HG03064 (cell line): ENCODE results near the gene SLC7A4.

Experiments used
- ATAC-seq: cut with Tn5 transposase; IDR thresholded peaks from one replicate; pipeline ENCODE4 v1.9.1; 2021; ENCODE audit warnings: low read depth; ENCODE audit not compliant: unreplicated experiment

The SLC7A4 gene

DNA sequence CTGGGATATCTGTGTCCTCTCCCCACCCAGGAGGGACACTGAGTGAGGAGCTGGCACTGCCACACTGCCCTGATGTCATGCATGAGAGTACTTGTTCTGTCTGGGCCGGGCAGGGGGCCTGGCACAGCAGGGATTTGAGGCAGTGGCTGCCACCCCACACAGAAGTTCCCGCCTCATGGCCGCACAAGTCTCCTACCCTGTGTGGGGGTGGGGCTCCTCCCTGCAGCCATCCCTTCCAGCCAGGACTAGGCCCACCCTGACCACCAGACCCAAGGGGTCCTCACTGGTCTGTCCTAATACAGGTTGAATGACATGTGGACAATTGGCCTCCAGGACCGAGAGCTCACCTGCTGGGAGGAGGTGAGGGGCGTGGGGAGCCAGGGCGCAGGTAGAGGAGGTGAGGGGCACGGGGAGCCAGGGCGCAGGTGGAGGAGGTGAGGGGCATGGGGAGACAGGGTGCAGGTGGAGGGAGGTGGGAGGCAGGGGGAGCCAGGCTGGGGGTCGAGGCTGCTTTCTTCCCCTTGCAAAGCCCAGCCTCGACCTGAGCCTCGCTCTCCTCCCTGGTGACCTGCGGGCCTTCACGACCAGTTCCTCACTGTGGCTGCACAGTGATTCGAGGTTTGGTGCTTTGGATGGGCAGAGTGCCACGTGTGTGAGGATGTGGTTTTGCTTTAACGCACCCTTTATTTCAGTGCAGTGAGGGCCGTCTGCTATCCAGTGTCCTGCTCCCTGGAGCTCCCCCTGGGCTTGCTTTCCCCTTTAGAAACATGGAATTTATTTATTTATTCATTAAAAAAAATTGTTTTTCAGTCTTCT lies 42.8 kb downstream of the SLC7A4 start:
- ATAC-seq, result no peak

DNA sequence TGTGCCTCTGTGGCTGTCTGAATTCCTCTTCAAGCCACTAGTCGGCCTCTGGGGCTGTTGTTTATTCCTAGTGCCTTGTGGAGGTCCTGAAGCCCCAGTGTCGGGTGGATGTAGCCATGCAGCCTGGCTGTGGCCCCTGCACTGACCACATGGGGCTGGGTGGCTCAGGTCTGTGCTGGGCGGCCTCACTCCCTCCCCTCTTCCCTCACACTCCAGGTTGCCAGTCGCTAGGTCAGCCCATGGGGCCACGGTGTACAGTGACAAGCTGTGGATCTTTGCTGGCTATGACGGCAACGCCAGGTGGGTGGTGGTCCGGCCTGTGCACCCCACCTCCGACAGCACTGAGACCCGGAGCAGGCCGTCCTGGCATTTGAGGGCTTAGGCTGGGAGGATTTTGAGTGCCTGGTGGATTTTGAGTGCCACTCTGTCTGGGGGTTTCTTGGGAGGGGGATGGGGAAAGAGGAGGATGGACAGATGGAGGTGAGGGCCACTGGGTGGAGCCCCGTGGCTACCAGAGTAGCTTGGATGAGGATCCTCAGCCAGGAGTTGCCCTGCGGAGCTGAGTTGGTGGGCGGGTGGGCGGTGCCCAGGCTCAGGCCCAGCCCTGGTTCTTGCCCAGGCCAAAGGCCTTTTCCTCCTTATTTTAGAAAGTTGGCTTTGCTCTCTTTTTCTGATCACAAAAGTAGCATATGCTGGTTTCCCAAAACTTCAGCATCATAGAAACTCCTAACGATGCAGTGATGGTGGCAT lies 43.6 kb downstream of the SLC7A4 start:
- ATAC-seq, result no peak

- ATAC-seq, result no peak
These were observed 45.0 kb downstream of the SLC7A4 start for GRCh38 chr22:20987375-20987774.

- ATAC-seq, result no peak
These were observed 46.0 kb downstream of the SLC7A4 start for GRCh38 chr22:20986365-20986764.

DNA sequence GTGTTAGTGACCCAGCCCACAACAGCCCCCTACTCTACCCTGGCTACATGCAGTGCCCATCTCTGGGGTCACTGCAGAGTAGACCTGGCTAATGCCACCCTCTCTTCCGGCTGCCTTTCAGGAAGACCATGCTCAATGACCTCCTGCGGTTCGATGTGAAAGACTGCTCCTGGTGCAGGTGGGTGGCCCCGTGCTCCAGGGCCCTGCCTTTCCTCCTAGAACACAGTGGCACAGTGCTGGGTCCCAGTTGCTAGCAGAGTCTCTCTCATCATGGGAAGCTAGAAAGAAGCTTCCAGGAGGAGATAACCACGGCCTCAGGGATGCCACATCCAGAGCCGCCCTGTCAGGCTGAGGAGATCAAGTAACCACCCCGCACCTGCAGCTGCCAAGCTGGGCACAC lies 46.6 kb downstream of the SLC7A4 start:
- no peak for ATAC-seq

GRCh38 chr22:20983081-20983771 lies 49.1 kb downstream of the SLC7A4 start:
- no peak for ATAC-seq

- peak; percentile 10 for ATAC-seq
These were observed 49.8 kb downstream of the SLC7A4 start for GRCh38 chr22:20982563-20982882.

- peak; percentile 63 for ATAC-seq
These were observed 50.4 kb downstream of the SLC7A4 start, which contains the start of gene LZTR1 for GRCh38 chr22:20981787-20982562. LZTR1 (plus strand) TSS chr22:20982297; CDS start chr22:20982372, 75 bp downstream.

- no peak for ATAC-seq
These were observed 51.2 kb downstream of the SLC7A4 start for GRCh38 chr22:20980938-20981722.

DNA sequence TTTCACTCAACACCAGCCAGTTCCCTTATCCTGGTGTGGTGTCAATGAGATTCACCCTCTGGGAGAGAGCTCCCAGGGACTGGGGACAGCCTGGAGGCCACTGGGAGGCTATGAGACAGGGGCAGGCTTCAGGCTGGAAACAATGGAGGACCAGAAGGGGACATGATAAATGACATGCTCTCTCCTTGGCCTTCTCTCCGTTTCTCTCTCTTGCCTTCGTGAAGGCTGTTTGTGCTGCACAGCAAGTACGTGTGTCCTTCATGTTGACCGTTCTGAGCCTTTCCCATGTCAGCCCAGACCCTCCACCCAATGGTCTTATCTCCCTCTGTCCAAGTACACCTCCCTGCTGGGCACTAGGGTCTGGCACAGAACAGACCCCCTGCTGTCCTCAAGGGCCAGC lies 51.8 kb downstream of the SLC7A4 start:
- no peak for ATAC-seq

- ATAC-seq, result no peak
These were observed 52.4 kb downstream of the SLC7A4 start for GRCh38 chr22:20979940-20980453.

DNA sequence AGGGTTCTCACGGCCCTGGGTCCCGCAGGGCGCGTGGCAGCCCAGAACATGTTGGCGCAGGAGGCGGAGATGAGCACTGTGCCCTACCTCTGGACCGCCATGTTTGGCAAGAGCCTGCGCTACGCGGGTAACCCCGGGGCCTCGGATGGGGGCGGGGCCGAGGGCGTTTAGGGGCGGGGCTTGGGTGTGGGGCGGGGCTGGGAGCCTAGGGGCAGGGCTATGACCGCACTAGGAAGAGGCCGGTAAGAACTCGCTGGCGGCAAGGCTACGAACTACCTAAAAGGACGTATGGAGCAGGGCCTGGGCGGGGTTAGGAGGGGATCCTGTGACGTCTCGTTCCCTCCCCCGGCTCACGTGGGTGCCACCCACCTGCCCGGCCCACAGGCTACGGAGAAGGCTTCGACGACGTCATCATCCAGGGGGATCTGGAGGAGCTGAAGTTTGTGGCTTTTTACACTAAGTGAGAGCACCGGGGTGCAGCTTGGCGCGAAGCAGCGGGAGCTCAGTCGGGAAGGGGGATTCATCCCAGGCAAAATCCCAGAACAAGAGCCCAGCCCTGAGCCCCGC lies 53.0 kb downstream of the SLC7A4 start:
- no peak for ATAC-seq
